NCI-H1694 treated with DMSO at 0.1 percent for 48 hours (cell line): ENCODE measurements around the gene AQP2.
"Not testable (repeated sequence)": the region's sequence is repeated elsewhere in the genome, so short reads cannot be mapped to it uniquely, and the experiment has no call there.

Source experiments
- DNase-seq: peaks from one replicate; lab custom pipeline; 2025; lab: John Stamatoyannopoulos, UW

AQP2 gene

DNA sequence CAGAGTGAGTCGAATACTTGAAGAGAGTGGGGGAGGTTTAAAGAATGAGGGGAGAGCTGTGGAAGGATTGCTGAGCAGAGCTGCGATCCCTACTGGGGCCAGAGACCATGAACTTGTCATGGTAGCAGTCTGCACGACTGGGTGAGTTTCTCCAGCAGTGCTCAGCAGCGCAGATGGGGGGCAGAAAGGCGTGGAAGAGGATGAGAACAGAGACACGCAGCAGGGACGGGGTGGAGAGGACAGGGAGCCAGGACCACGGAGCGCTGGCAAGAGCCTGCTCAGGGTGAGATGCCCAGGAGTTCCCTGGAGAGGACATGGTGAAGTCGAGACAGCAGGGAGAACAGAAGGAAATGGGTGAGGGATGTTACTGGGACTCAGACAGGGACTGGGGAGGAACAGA is 20.1 kb downstream of the AQP2 start:
- DNase-seq: no peak

DNA sequence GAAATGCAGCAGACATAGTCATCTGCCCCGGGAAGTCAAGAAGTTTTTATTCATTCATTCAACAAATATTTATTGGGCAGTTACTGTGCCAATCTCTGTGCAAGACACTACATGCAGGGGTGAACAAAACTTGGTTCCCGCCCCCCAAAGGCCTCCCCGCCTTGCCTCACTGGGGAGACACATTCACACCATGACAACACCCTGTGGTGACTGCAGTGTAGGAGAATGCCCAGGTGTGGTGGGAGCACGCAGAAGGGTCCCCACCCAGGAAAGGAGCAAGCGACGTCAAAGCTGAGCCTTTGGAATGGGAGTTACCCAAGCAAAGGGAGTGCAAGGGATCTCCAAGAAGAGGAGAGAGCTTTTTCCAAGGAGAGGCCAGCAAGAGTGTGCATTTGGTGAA is 20.6 kb downstream of the AQP2 start:
- no peak for DNase-seq

DNA sequence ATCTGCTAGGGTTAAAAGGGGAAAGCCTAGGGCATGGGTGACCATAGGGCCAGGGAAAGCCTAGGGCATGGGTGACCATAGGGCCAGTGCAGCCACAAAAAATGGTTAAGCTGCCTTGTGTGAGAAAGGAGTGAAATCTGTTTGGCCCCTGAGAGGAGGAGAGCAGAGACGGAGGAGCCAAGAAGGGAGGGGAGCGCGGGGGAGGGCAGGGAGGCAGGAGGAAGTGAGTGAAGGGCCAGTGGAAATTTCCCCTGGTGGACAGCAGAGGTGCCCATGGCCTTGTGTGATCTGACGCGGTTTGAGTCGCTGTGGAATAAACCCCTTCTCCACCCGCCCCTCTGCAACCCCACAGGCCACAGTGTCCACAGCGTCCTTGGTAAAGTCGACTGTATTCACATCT is 21.6 kb downstream of the AQP2 start:
- DNase-seq: no peak

DNA sequence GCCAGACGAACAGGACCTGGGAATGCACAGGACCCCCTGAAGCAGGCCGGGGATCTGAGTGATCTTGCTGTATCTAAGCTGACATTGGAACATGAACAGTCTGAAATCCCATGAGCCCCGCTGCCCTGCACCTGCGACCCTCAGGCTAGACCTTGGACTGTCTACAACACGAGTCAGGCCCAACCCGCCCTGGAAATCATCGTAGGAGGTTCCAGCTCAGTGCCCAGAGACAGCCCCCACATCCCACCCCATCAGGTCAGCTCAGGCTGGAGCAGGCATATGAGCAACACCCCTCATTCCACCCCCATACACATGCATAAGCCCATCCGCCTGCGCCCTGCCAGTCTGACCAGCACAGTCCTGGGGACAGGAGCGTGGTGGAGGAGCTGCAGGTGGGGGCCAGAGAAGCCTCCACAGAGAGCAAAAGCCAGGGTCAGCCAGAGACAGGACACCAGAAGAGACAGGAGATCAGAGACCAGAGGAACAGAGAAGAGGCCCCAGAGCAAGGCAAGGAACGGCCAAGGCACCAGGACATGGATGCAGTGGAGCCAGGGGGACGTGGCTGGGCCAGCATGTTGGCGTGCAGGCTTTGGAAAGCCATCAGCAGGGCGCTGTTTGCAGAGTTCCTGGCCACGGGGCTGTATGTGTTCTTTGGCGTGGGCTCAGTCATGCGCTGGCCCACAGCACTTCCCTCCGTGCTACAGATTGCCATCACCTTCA is 22.3 kb downstream of the AQP2 start, which contains the start of gene AQP6:
TSS of gene AQP6 (plus strand) at position 307 of the 720 bp plus-strand sequence. CDS start at position 534, 227 bp downstream.
- DNase-seq: no peak

DNA sequence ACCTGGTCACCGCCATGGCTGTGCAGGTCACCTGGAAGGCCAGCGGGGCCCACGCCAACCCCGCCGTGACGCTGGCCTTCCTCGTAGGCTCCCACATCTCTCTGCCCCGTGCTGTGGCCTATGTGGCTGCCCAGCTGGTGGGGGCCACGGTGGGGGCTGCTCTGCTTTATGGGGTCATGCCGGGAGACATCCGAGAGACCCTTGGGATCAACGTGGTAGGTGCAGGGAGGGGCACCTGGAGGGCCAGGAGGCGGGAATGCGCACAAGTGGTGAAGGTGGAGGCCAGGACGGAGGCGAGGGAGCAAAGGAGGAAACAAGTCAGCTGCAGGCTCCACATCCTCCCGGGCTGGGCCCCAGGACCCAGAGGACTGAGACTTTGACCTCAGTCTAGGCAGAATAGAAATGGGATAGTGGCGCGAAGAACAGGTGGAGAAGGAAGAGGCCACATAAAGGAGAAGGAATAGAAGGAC is 22.9 kb downstream of the AQP2 start:
- no peak for DNase-seq

DNA sequence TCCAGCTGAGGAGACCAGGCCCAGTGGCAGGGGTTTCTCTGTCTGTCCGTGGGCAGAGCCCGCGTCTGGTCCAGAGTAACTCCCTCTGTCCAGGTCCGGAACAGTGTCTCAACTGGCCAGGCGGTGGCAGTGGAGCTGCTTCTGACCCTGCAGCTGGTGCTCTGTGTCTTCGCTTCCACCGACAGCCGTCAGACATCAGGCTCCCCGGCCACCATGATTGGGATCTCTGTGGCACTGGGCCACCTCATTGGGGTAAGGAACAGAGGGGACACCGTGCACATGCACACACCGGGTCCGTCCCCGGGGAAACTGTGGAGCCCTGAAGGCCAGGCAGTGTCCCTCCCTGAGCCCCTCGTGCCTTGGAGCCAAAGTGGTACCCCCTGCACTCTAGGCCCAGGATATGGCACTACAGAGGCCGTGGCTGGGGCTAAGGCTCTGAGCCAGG is 23.7 kb downstream of the AQP2 start:
- no peak for DNase-seq

DNA sequence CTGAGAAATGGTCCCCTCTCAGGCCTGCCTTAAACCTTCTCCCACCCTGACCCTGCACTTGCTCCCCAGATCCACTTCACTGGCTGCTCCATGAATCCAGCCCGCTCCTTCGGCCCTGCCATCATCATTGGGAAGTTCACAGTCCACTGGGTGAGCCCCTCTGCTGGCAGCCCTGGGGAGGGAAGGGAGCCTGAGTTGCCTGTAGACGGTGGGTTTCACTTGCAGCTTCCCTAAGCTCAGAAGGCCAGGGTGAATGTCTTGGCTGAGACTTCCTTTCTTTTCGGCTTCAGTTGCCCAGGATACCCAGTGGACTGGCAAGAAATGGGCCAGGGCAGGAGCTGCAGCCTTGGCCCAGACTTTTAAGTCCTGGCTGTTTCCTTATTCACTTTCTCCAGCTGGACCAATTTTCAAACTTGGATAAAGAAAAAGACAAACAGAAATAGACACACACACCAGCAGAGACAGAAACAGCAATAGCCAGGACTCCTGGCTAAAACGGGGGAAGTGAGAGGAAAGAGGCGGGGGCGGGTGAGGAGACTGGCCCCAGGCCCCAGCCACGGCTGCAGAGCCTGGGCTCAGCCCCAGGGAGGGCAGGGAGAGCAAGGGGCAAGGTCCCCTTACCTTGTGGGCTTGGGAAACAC is 24.3 kb downstream of the AQP2 start:
- no peak for DNase-seq

DNA sequence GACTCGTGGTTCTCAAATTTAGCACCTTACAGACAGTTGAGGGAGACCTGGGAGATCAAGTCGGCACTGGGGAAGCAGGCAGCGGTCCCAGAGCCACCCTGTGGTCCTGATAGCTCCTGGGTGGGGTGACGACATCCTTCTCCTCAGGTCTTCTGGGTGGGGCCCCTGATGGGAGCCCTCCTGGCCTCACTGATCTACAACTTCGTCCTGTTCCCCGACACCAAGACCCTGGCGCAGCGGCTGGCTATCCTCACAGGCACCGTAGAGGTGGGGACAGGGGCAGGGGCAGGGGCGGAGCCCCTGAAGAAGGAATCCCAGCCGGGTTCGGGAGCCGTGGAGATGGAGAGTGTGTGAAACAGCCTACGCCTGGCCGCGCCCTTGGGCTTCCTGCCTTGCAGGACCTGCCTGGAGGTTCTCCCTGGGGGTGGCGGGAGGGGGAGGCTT is 24.8 kb downstream of the AQP2 start:
- no peak for DNase-seq

DNA sequence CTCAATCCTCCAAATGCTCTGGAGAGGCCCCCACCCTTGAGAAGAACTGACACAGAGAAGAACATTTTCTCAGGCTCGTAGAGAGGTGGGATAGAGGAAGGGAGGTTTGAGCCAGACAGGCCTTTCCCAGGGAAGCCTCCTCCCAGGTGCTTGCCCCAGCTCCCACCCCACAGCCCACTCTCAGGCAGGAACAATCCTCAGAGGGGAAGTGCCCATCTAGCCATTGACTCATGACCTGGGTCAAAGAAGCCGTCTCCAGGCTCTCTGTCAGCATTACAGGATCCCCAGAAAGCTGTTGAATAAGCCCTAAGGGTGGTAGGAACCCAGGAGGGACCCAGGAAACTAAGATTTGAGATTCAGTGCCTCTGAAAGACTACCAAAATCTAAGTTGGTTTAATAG is 26.0 kb downstream of the AQP2 start:
- DNase-seq: no peak

DNA sequence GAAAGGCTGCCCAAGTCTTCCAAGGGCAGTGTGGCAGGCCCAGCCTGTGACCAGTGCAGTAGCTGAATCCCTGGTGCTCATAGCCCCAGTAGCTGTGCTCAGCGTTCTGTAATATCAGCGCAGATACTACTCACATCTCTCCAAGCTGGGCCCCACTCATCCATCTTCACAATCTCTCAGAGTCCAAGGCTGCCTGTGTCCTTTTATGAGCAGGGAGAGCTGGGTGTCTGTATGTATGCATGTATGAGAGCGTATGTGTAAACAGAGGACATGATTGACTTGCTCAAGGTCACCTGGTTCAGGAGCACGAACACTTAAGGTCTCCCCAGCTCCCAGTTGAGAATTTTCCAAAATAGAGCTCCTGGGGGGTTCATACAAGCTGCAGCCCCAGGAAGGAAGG is 27.6 kb downstream of the AQP2 start:
- DNase-seq: no peak

DNA sequence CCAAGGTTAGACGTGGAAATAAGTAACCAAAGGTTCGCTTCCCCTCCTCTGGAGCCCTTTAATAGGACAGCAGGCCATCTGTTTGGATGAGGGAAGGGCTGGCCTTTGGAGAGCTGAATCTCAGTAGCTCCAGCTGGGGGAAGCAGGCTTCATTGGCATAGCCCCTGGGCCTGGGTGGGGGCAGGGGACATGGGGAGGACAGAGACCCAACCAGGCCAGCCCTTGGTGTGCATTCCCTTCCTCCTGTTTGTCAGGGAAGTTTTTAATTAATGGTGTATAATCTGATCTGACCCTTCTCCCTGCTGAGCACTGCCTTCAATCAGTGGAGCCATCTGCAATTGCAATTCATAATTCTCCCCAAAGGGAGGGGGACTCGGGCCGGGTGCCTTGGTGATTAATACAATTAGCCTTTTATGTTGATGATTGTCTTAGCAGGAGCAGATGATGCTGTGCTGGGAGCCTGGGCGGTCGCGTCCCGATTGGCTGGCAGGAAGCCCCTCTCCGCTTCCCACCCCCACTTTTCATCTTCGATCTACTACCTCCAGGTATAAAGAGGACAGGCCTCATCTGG is 28.6 kb downstream of the AQP2 start:
- DNase-seq: peak; percentile 23

DNA sequence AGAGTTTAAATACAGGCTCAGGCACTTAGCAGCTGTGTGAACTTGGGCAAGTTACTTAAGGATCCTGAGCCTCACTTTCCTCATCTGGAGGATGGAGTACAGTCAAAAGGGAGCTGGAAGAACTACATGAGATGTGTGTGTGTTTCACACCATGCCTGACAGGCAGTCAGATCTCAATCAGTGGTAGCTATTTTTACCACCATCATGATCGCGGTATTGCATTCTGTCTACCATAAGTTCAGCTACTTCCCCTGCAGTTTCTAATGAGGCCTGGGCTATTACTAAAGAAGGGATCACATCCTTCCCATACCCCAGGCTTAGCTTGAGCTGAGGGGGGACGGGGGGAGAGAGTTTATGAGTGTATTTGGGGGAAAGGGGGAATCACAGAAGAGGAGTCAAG is 29.3 kb downstream of the AQP2 start:
- no peak for DNase-seq

DNA sequence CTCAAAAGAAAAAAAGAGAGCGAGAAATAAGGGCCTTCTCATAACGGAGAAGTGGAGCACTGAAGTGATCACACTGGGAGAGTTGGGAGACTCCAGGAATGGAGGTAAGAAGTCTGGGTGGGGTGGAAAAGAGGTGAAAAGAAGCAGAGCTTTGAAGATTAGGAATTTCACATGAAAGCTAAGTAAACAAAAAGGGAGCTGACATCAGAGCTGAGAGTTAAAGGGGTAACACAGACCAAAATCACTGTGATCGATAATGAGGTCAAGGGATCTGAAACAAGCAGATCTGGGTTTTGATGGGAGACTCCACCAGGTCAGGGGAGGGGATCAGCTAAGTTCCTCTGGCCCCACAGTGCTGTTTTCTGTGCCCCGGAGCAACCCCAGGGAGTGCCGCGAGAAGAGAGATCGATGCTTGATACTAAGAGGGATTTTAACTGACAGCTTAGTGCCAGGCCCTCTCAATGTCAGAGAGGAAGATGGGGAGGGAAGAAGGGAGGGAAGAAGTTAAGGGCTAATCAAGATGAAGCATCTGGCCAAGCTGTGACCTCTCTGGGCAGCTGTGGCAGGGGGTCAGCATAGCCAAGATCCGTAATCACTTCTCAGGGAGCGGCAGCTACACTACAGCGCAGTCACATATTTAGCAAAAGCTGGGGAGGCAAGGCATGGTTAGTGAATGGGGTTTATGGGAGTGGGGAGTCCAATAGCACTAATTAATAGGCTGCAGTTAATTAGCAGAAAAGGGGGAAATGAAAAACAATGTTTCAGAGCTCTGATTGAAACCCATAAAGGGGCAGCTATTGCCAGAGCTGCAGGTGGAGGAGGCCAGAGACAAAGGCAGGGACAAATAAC is 30.2 kb downstream of the AQP2 start:
- DNase-seq: no peak

DNA sequence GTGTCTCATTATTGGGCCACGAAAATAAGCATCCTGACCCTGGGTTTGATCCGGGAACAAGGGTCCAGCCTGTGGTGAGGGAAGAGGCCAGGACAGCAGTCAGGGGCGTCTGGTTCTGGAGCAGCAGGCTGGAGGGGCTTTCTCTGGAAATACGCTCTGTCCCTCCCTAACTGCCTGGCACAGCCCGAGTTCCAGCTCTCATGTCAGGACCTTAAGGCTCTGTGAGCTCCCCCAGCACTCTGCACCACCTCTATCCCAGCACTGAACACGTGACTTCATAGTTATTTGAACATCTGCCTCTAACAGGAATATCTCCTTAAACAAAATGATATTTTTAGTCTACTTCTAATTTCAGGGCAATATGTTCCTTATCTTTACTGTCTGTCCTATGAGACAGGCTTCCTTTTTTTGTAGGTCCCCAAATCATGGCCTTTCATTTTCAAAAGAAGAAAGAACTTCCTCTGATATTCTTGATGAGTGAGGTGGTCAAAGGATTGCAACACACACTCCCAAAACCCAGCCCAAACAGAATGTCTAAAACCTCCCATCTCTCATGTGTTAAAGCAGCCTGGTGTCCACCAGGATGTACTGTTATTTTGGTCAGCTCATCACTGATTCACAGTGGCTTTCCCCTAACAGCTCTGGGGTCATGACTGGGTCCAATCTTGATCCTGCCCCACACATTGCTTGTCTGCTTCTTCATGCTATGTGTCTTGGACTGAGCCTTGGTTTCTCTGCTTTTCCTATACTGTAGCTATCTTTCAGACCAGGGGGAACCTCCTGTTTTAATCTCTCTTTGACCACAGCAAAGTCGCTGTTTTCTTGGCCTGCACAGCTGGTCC is 31.9 kb downstream of the AQP2 start:
- DNase-seq: peak; percentile 10

DNA sequence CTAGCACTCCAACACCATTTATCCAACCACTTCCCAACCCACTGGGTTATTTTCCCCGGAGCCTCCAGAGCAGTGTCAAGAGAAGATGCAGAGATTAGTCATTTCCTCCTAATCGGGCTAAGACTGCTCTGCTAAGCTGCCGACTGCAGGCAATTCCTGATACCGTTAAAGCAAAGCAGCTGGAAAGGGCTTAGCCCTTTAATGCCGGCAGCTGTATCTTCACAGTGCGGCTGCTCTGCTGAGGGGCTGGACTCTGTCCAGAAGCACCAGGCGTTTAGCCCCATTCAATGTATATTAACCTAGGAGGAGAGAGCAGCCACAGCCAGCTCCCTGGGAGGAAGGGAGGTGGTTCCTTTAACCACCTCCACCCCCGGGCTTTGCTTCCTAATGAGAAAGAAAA is 33.4 kb downstream of the AQP2 start:
- DNase-seq: peak; percentile 55

DNA sequence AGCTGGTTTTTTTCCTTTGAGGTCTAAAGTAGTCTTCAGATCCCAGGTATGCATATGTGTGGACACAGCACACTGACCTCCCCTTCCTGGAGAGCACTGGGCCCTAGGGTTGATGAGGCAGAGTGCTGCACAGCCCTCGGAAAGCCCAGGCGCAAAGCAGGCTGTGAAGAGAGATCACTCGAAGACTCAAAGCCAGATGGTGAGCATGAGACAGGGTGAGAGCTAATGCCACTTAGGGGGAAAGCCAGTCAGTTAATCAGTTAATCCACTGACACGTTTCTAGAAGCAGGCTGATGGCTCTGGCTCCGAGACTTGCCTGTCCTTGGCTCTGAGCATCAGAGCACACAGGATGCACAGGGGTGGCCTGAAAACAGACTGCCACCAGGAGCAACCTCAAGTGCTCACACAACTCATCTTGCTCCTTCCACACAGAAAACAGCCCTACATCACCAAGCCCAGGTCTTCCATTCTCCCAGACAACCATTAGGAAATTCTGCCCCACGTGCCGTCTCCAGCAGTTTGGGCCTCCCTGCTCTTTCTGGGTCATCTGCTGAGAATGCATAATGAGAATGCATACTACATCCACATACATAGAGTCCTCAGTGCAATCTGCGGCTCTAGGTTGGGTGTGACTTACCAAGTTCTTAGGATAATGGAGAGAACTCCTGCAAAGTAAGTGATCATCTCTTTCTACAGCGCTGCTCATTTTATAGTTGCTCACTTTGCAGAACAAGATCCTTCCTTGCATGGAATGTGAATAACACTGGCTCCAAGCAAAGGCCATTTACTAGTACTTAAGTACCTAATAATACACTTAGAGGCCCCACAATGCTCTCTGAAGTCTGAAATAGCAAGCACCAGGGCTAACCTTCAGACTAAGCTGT is 34.2 kb downstream of the AQP2 start:
- peak; percentile 50 for DNase-seq

DNA sequence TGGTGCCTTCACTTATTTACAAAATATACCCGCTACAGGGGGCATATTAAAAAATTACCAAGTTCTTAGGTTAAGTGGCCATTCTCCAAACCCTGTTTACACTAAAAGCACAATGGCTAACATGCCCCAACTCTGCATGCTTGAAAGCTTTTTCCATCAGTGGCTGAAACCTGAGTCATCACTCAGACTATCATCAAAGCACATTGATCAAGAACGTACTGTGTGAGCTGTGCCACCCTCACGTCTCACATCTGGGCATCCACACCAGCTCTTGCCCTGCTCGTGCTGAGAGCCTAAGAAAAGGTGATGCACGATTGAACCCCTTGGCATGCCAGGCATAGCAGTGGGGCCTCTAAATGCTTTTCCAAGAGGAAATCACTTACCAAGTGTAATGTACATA is 35.4 kb downstream of the AQP2 start:
- no peak for DNase-seq

DNA sequence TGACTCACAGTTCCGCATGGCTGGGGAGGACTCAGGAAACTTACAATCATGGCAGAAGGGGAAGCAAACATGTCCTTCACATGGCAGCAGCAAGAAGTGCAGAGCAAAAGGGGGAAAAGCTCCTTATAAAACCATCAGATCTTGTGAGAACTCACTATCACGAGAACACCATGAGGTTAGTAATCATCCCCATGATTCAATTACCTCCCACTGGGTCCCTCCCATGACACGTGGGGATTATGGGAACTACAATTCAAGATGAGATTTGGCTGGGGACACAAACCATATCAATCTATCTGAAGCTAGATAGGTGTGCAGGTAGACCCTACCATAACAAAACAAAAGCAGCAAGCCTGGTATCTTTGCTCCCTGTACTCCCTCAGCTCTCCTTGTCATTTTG is 35.9 kb downstream of the AQP2 start:
- DNase-seq: not testable (repeated sequence)

DNA sequence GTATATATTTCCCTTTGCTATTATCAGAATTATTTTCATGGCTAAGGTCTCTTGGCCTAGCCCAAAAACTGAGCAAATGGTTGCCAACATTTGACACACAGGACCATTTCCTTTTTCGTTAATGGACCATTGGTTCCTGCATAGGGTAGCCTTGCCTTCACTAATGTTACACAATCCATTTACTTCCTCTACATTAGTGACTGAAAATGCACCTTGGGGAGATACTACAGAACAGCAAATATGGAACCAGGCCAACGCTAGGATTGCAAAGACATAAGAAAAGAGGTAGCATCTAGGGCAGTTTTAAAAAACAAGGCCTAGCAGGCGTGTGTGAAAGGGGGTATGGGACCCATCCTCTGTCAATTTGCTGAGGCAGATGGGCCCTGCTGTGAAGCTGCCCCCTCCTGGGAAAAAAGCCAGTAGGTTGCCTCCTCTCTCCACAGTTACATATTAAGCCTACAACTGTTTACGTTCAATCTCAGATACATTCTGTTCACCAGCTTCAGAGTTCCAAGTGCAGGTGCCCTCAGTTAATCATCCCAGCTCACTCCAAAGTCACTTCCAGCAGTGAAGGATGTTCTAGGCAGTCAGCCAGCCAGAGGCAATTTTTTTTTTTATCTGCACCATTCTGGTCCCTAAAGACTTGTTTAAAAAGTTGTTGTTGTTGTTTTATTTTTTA is 37.2 kb downstream of the AQP2 start:
- peak; percentile 96 for DNase-seq

DNA sequence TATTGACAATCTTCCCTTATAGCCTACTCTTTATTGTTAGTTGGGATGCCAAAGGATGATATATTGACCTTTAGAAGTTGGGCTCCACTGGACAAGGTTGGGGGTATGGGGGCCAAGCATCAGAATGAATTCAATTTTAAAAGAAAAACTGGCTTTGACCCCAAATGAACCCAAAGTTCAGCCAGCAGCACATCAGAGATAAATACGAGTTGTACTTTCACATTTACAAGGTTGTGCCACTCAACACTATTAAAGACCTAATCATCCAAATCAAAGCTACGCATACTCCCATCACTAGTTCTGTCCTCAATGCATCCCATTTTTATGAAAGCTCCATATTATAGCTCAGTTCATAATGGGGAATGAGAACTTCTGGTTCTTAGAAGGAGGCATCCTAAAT is 38.9 kb downstream of the AQP2 start:
- not testable (repeated sequence) for DNase-seq
